ENCODE data around the gene RBM47.
"Not testable (repeated sequence)": the region's sequence is repeated elsewhere in the genome, so short reads cannot be mapped to it uniquely, and the experiment has no call there.

RBM47 gene

GRCh38 chr4:40585201-40585799 is 44.4 kb downstream of the RBM47 start:
- DNase-seq: no peak

GRCh38 chr4:40584517-40585141 is 45.0 kb downstream of the RBM47 start:
- DNase-seq: no peak

DNA sequence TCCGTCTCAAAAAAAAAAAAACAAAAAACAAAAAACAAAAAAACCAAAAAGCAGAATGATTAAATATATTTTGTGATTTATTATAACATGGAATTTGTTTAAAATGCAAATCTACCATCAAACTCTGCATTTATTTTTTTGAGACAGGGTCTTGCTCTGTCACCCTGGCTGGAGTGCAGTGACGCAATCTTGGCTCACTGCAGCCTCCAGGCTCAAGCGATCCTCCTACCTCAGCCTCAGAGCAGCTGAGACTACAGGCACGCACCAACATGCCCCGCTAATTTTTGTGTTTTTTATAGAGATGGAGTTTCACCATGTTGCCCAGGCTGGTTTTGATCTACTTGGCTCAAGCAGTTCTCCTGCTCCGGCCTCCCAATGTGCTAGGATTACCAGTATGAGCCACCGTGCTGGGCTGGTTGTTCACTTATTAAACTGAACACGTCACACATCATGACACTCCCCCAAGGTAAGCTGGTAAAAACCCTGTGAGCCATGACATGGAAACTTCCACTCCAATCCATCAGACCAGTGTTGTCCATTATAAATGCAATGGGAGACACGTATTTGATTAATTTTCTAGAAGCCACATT is 45.7 kb downstream of the RBM47 start:
- no peak for DNase-seq

DNA sequence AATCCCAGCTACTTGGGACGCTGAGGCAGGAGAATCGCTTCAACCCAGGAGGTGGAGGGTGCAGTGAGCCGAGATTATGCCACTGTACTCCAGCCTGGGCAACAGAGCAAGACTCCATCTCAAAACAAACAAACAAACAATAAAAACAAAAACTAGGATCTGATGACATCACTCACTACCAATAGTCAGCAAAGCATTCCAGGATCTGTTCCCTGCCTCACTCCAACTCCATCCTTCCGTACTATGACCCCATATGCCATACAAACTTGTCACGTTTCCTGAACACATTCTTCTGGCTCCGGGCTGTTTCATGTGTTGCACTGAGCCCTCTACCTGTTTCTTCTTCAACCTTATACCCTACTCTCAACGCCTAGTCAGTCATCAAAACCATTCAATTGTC is 47.3 kb downstream of the RBM47 start:
- DNase-seq: no peak

GRCh38 chr4:40581254-40582140 is 48.2 kb downstream of the RBM47 start:
- DNase-seq: no peak

DNA sequence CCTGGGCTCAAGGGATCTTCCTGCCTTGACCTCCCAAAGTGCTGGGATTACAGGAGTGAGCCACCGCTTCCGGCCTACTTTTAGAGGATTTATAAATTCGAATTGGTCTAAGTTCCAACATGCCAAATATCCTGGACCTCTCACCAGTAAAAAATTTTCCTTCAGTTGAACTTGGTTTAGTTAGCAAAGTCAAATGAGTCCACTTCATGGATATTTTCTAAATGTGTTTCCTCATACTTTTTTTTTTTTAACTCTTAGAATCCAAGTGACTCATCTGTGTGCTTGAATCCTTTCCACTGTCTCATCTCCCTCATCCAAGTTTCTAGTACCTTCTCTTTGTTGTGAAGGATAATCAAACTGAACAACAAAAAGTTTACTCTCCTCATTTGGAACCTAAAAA is 49.7 kb downstream of the RBM47 start:
- no peak for DNase-seq

DNA sequence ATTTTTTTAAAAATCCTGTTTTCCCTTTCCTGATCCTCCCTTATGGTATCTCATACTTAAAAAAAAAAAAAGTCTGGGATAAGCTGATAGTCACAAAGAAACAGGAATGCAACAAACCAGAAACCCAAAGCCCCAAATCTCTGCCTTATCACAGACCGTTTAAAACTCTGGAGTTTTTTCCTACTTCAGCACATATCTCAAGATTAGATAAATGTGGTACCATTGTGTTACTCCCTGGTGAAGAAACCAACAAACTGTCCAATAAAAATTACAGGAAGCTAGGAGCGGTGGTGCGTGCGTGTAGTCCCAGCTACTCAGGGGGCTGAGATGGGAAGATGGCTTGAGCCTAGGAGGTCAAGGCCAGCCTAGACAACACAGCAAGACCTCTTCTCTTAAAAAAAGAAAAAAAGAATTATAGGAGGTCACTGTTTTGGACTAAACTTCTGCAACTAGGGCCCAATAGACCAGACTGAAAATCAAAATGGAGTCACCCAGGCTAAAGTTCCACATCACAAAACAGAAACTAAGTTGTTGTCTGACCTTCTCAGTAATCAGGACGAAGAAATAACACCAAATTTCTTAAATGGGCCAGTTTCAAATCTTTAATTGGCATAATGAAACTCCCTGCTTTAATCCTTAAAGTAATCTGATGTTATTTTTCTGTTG is 51.9 kb downstream of the RBM47 start:
- DNase-seq: no peak

DNA sequence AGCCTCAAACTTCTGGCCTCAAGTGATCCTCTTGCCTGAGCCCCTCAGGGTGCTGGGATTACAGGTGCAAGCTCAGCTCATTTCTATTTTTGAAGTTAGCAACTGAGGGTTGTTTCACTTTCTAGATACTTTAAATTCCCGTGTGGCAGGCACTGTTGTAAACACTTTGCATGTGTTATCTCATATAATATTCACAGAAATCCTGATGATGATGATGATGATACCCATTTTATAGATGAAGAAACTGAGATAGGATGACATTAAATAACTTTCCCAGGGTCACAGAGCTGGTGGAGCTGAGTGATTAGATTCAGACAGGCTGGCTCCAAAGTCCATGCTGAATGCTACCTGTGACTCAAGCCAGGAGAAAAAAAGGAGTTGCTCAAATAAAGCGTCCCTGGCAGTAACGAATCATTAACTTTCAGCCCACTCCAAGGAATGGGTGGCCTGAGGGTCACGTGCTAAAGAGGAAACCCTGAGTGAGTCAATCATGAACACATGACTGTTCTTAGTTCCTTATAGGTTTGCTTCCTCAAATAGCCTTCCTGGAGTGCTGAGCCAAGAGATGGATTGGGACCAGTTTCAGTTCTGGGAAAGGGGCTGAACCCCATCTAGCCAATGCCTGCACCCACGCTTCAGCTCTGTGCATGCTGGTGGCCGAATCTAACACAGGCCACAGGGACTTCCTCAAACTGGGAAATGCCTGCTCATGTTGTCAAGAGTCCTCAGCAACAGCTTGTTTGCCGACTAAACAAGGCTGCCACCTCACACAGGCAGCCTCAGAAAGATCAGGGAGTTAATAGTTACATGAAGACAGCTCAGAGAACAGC is 52.8 kb downstream of the RBM47 start:
- no peak for DNase-seq

- DNase-seq: no peak
Observed at GRCh38 chr4:40575846-40576245, 53.8 kb downstream of the RBM47 start.

DNA sequence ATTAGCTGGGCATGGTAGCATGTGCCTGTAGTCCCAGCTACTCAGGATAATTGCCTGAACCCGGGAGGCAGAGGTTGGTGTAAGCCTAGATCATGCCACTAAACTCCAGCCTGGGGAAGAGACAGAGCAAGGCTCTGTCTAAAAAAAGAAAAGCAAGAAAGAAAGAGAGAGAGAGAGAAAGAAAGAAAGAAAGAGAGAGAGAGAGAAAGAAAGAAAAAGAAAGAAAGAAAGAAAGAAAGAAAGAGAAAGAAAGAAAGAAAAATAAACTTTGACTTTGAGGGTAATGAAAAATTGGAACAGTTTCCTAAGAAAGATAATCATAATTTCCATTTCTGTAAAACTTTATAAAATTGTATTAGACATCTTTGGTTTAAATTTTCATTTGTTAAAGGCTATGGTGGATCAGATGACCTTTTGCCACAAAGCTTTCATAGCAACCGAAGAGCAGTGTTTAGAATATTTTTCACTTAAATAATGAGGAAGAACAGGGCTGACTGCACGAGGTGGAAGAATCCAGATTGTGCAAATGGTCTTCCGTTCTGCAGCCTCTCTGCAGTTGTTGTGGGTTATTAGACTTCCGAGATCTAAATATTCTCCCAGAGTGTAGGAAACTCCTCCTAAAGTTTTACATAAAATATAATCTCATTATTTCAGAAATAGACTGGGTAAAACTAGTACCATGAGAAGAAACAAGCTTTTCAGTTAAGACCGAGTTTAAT is 55.9 kb downstream of the RBM47 start:
- DNase-seq: no peak

GRCh38 chr4:40572692-40573310 is 56.9 kb downstream of the RBM47 start:
- DNase-seq: no peak

- no peak for DNase-seq
Observed at GRCh38 chr4:40571208-40571607, 58.5 kb downstream of the RBM47 start.

DNA sequence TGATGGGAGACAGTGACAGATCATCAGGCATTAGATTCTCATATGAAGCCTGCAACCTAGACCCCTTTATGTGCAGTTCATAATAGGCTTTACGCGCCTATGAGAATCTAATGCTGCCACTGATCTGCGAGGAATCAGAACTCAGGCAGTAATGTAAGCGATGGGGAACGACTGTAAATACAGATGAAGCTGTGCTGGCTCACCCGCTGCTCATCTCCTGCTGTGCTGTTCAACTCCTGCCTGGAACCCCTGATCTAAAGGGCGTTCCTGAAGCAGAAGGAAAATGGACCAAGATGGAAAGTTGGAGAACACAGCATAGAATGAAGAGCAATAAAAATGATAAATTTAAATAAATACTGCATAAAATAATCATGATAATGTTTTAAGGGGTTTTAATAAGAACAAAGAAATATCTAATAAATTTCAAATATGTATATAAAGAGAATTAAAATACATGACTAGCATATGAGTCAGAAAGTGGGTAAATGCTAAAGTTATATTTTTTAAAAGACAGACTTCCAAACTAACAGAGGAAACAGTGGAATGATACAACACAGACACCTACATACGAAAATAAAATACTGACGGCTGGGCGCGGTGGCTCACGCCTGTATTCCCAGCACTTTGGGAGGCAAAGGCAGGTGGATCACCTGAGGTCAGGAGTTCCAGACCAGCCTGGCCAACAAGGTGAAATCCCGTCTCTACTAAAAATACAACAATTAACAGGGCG is 59.2 kb downstream of the RBM47 start:
- DNase-seq: no peak

DNA sequence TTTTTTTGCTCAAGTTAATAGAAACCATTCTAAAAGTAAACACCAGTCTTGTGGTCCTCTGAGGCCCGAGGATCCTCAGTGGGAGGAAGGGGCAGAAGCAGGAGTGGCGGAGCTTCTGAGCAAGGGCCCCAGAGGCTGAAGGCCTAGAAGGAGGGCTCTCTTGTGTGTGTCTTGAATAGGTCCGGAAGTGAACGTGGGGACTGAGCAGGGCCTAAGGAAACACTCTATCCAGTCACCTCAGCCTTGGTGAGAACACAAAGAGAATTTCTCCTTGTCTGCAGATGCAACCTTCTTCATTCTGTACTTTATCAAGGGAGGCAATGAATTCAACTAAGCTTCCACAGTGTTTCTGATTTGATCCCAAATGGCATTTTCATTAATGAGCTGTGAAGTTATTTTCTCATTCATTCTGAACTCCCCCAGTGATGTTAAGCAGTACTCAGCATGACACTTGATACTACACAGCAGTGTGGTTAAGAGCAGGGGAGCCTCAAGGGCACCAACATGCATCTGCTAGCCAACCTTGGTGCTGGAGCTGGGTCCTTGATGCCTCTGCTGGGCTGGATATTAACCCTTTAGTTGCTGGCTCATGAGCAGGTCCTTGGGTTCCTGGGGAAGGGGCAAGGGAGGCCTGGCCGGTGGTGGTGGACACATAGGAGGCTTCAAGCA is 64.7 kb downstream of the RBM47 start:
- DNase-seq: peak; percentile 35

- DNase-seq: no peak
Observed at GRCh38 chr4:40564004-40564403, 65.7 kb downstream of the RBM47 start.

- no peak for DNase-seq
Observed at GRCh38 chr4:40563401-40563800, 66.3 kb downstream of the RBM47 start.

DNA sequence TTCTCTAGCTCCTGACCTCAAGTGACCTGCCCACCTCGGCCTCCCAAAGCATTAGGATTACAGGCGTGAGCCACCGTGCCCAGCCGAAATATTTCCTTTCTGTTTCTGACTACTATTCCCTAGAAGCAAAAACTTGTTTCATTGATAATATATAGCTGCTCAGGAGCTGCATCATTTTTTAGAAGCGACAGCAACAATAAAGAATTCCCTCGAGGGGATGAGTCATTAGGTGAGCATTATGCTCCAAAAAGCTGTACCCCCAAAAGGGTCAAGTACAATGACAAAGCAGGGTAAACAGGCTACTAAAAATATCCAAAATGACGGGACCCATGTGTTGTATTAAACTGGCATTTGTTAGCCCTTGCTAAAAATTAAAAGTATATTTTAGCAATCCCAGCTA is 67.0 kb downstream of the RBM47 start:
- DNase-seq: no peak

- DNase-seq: no peak
Observed at GRCh38 chr4:40562208-40562607, 67.5 kb downstream of the RBM47 start.

DNA sequence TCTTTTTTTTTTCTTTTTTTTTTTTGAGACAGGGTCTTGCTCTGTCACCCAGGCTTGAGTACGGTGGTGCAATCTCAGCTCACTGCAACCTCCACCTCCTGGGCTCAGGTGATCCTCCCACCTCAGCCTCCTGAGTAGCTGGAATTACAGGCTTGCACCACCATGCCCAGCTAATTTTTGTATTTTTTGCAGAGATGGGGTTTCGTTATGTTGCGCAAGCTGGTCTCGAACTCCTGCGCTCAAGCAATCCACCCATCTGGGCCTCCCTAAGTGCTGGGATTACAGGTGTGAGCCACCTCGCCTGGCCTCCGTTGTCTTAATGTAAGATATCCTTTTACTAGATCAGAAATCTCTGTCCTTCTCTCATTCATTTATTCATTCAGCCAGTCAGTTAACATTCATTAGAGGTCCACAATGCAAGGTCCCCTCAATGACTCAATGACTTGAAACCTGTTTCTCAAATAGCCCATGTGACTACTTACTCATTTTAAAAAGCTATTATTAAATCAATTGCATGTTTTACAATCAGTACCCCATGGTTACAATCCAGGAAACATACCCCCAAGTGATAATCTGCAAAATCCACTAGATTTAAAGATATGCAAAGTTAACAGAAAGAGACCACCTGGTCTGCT is 68.0 kb downstream of the RBM47 start:
- not testable (repeated sequence) for DNase-seq

All from NCI-H2171 (cell line).